COLO668 (cell line): ENCODE results near the gene OR2A12.
A peak's percentile ranks its signal among the peaks of the same experiment; 100 is the strongest.
"Not testable (repeated sequence)": the region's sequence is repeated elsewhere in the genome, so short reads cannot be mapped to it uniquely, and the experiment has no call there.

Experiments
- DNase-seq: peaks from one replicate; lab custom pipeline; 2025; ENCODE audit not compliant: unreplicated experiment; lab: John Stamatoyannopoulos, UW

Gene OR2A12

DNA sequence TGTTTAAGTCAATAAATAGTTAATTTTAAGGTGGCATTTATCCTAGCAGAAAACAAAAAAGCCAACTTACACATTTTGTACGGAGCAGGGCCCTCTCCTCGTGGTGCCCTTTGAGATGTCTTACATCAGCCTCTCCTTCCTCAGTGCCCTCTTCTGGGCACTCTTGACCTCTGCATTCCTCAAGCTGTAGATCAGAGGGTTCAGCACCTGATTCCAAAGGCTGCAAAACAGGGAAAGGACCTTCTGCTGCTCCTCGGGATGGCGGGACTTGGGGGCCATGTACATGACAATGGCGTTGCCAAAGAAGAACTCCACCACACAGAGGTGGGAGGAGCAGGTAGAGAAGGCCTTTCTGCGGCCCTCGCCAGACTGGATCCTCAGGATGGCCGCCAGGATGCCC lies 32.3 kb downstream of the OR2A12 start:
- no peak for DNase-seq

DNA sequence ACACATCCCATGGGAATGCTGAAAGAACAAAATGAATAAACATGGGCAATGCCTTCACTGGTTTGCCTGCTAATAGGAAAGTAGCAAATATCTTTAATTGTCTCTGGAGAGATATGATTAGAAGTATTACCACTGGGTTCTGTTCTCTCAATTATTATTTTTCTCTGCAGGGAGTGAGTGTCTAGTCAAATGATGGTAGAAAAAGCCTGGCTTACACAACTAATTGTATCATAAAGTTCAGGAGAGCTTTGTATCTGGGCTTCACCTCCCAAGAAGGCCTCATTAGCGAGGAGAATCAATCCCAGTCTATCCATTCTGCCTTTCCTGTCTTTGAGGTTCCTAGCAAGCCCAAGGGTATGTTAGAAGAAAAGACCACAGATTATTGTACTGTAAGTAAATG lies 36.8 kb downstream of the OR2A12 start, which contains the start of gene OR2A14:
Gene OR2A14, plus strand, starts transcription at position 301 of the 400 bp plus-strand sequence. CDS start 5,937 bp downstream, outside the sequence.
- no peak for DNase-seq

DNA sequence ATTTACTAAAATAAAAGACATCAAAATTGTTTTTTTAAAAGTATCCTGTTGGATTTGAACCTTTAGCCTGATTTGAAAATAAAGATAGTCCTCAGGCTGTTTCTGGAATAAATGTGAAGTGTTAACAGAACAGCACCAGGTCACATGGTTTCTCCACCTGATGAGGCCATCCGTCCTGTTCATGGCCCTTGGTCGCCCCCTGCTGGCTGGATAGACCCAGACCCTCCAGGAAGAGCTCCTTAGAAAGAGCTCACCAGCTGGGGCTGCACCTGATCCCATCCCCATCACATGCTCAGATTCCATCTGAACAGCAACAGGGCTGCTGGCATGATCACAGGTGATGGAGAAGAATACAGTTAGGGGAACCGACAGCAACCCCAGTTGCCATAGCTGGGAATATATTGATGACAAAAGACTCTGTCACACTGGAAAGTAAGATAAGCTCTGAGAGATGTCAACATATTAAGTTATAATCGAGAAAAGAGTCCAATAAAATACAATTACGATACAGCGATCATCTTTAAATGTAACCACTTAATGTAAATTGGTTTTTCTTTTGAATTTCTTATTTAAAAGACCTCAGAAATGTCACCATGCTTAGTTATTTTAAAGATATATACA lies 41.7 kb downstream of the OR2A12 start:
- peak; percentile 80 for DNase-seq

DNA sequence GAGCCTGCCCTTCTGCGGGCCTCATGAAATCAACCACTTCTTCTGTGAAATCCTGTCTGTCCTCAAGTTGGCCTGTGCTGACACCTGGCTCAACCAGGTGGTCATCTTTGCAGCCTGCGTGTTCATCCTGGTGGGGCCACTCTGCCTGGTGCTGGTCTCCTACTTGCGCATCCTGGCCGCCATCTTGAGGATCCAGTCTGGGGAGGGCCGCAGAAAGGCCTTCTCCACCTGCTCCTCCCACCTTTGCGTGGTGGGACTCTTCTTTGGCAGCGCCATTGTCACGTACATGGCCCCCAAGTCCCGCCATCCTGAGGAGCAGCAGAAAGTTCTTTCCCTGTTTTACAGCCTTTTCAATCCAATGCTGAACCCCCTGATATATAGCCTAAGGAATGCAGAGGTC lies 43.5 kb downstream of the OR2A12 start:
- DNase-seq = not testable (repeated sequence)

DNA sequence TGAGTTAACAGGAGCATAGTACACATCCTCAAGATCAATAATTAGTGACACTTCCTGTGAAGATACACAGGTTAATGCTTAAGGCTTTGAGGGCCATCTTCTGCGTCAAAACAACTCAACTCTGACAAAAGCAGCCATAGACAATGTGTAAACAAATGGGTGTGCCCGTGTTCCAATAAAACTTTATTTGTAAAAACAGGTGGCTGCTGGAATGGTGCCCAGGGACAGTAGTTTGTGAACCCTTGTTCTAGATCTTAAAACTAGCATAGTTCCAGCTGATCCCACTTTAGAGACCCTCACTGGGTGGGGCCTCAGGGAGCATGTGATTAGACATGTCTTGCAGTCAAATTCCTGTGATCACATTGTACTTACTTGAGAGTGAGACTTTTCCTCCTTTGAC lies 44.7 kb downstream of the OR2A12 start:
- DNase-seq = no peak

DNA sequence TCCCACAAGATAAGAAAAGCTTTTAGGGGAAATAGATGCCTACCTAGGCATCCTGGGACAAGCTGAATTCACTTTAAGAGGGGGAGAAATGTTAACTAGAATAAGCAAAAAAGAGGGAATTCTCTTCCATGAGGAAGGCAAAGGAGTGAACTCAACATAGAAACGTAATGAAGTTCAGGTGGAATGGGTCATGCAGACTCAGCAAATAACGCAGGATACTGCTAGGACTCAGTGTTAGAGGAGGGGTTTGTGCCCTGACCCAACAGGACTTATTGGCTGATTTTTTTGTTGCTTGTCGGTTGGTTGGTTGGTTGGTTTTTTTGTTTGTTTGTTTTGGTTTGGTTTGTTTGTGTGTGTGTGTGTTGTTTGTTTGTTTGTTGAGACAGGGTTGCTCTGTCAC lies 46.2 kb downstream of the OR2A12 start:
- no peak for DNase-seq

DNA sequence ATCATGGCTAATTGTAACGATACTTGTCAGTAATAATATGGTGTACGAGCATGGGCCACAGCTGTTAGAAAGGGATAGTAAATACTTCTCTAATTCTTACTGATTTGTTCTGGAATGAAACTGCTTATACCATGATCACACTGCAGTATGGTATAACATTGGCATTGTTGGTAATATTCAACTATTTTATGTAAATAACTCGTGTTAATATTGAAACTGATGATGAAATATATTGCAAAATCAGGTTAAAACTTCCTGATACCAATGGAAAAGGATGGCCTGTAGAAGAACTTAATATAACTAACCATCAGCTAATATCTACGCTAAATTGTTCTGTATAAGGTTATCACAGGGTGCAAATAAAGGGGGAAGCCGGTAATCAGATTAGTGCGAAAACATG lies 47.2 kb downstream of the OR2A12 start:
- no peak for DNase-seq

DNA sequence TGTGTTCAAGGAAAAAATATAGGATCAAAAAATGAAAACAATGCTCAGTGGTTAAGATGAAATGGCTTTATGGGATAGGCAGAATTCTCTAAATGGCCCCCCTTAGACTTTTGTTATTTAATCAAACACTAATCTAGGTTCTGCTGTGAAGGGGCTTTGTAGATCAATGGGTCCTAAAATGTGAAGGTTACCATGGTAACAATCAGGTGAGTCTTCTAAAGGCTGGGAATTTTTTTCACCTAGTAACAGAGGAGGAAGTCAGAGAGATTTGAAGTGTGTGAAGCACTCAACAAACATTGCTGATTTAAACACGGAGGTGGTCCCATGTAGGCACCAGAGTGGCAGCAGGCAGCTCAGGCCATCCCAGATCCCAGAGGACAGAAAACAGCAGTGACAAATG lies 48.0 kb downstream of the OR2A12 start:
- DNase-seq = no peak

DNA sequence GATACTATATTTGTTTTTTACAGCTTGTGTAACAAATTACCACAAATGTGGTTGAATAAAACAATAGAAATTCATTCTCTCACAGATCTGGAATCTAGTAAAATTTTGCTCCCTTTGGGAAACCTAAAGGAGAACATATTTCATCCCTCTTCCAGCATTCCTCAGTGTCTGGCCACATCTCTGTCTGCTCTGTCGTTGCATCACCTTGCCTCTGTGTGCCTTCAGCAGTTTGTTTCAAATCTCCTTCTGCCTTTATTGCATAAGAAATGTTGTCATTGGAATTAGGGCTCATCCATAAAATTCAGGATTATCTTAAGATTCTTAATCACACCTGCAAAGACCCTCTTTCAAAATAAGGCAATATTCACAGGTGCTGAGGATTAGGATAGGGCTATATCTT lies 51.4 kb downstream of the OR2A12 start:
- no peak for DNase-seq

DNA sequence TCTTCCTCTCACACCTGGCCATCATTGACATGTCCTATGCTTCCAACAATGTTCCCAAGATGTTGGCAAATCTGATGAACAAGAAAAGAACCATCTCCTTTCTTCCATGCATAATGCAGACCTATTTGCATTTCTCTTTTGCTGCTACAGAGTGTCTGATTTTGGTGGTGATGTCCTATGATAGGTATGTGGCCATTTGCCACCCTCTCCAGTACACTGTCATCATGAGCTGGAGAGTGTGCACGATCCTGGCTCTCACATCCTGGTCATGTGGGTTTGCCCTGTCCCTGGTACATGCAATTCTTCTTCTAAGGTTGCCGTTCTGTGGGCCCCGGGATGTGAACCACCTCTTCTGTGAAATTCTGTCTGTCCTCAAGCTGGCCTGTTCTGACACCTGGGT lies 56.1 kb downstream of the OR2A12 start:
- DNase-seq = no peak

DNA sequence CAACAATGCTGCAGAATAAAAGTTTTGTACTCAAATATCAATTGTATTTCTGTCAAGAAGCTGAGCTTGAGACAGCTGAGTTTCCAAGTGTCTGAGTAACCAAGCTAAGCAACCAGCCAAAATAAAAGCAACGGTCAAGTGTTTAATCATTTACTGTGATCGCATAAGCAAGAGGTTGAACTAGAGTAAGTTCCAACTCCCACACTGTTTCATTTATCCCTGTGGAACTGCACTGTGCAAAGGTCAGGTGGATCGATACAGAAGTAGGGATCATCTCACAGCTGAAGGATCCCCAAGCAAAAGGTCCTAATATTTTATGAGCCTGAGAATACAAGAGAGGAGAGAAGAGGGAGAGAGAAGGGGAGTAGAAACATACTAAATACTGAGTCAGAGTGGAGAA lies 58.3 kb downstream of the OR2A12 start:
- no peak for DNase-seq

DNA sequence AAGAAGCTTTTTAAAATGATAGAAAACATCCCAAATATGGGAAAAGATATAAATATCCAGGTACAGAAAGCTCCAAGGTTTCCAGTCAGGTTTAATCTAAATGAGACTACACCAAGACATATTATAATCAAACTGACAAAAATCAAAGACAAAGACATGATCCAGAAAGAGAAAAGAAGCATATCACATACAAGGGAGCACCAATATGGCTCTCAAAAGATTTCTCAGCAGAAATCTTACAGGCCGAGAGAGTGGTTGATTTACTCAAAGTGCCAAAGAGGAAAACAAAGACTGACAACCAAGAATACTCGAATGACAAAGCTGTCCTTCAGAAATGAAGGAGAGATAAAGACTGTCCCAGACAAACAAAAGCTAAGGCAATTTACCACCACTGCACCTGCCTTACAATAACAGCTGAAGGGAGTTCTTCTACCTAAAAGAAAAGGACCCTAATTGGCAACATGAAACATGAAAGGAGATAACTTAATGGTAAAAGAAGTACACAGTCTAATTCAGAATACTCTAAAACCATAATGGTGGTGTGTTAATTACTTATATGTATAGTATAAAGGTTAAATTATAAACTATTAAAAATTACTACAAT lies 62.2 kb downstream of the OR2A12 start:
- DNase-seq = no peak
